K562 (cell line): Measurements from ENCODE around the gene OR10G2. TPM values are rescaled to one million over a fixed set of nuclear protein-coding genes. Genes with fewer than 3 reads are reported as not detected.

Source experiments
- ATAC-seq: fragments of 200-7000 bp; cut with Tn5 transposase; 3 replicates; pipeline ENCODE4 v1.9.1; 2020; ENCODE audit warnings: moderate library complexity
- BruUV-seq: library from RNA; stranded (reverse); fragments of 400-500 nt; replicated peaks from 2 replicates; lab custom pipeline; 2021; lab: Mats Ljungman, UMichigan
- CTCF ChIA-PET: fragments of 300-600 bp; formaldehyde crosslinking; extraction: SDS; loops from one replicate; lab custom pipeline; 2021; ENCODE audit warnings: low intra/inter-chr PET ratio; lab: Yijun Ruan, JAX
- POLR2A ChIA-PET: fragments of 300-600, 350-650 bp; sonication (Branson Sonifier 250); formaldehyde crosslinking; extraction: SDS; loops from one replicate; lab custom pipeline; 2021; ENCODE audit warnings: antibody characterized with exemption, inconsistent platforms; lab: Yijun Ruan, JAX
- DNase-seq, 4 experiments: peaks; one replicate each; pipeline versions ENCODE4 v3.0.0 to v3.0.0-alpha.2; 2011 to 2018; ENCODE audit warnings: low spot score in 3 of 4, mixed read lengths in 3 of 4; ENCODE audit errors: extremely low read depth in 1 of 4
- FAIRE-seq: peaks from 2 replicates; lab custom pipeline; 2011; peaks lifted over from hg19 to GRCh38; lab: Jason Lieb, UNC
- H2AFZ ChIP-seq: 2 replicates; pipeline ENCODE4 v1.6.0; 2011; ENCODE audit warnings: low read depth, low read length, control low read depth, inconsistent platforms
- H3K27ac ChIP-seq: fragments of 200-600 bp; 3 replicates; pipeline ENCODE4 v1.8.0; 2011; ENCODE audit warnings: low read depth, mild to moderate bottlenecking, control low read depth, inconsistent platforms, low read length, moderate library complexity, mixed read lengths; ENCODE audit errors: extremely low read depth
- H3K27me3 ChIP-seq, 2 experiments: fragments of 300-600 bp in 1 of 2; 2 replicates in 1 of 2; 3 replicates in 1 of 2; pipeline versions ENCODE4 v1.6.0 to v1.8.0; 2011; ENCODE audit warnings: inconsistent platforms in 2 of 2, low read length in 2 of 2, mild to moderate bottlenecking in 1 of 2, mixed read lengths in 1 of 2, moderate library complexity in 1 of 2; ENCODE audit not compliant: control insufficient read depth in 2 of 2, insufficient read depth in 2 of 2
- H3K36me3 ChIP-seq: fragments of 300-600 bp; 3 replicates; pipeline ENCODE4 v1.8.0; 2011; ENCODE audit warnings: mild to moderate bottlenecking, low read length, inconsistent platforms; ENCODE audit not compliant: control insufficient read depth, insufficient read depth
- H3K4me1 ChIP-seq, 2 experiments: fragments of 200-600 bp in 1 of 2; replicated peaks in 1 of 2; 2 replicates in 1 of 2; 3 replicates in 1 of 2; pipeline versions ENCODE4 v1.5.1 to v1.8.0; 2011; ENCODE audit warnings: inconsistent platforms in 2 of 2, low read length in 2 of 2, mild to moderate bottlenecking in 1 of 2, mixed read lengths in 1 of 2, moderate library complexity in 1 of 2; ENCODE audit not compliant: control insufficient read depth in 2 of 2, insufficient read depth in 2 of 2
- H3K4me2 ChIP-seq: 2 replicates; pipeline ENCODE4 v1.6.1; 2011; ENCODE audit warnings: low read length, control low read depth, inconsistent platforms, mixed read lengths; ENCODE audit not compliant: insufficient read depth
- H3K4me3 ChIP-seq: fragments of 200-600 bp; sonication (generic), shearing (Covaris generic); 2 replicates; pipeline ENCODE4 v1.5.1; 2016; ENCODE audit warnings: control low read depth, inconsistent platforms
- H3K79me2 ChIP-seq: fragments of 200-600 bp; 3 replicates; pipeline ENCODE4 v1.8.0; 2011; ENCODE audit warnings: low read length, inconsistent platforms; ENCODE audit not compliant: control insufficient read depth, insufficient read depth
- H3K9ac ChIP-seq, 2 experiments: 2 replicates each; pipeline versions ENCODE4 v1.6.0 to v1.6.1; 2011; ENCODE audit warnings: low read depth in 2 of 2, low read length in 2 of 2, control low read depth in 1 of 2, inconsistent platforms in 1 of 2, mild to moderate bottlenecking in 1 of 2, mixed read lengths in 1 of 2; ENCODE audit not compliant: insufficient read depth in 1 of 2
- H3K9me1 ChIP-seq: one replicate; pipeline ENCODE4 v1.6.0; 2011; ENCODE audit warnings: inconsistent platforms, mild to moderate bottlenecking, low read length, moderate library complexity; ENCODE audit not compliant: control insufficient read depth, insufficient read depth
- H3K9me3 ChIP-seq: replicated peaks from 2 replicates; pipeline ENCODE4 v1.5.1; 2011; ENCODE audit warnings: low read depth, low read length, inconsistent platforms; ENCODE audit not compliant: control insufficient read depth, insufficient read depth
- H4K20me1 ChIP-seq: replicated peaks from 2 replicates; pipeline ENCODE4 v1.6.1; 2011; ENCODE audit warnings: low read length, inconsistent platforms, mixed read lengths; ENCODE audit not compliant: control insufficient read depth, insufficient read depth
- NUFIP1 ChIP-seq: fragments of 450-650 bp; IDR thresholded peaks from 2 replicates; pipeline ENCODE4 v1.6.1; 2018; ENCODE audit not compliant: partially characterized antibody
- SIN3B ChIP-seq: fragments of 450-650 bp; IDR thresholded peaks from 2 replicates; pipeline ENCODE4 v1.6.1; 2017; ENCODE audit warnings: low read depth, mild to moderate bottlenecking, moderate library complexity
- SRSF9 ChIP-seq: fragments of 200-400 bp; formaldehyde crosslinking; IDR thresholded peaks from 2 replicates; pipeline ENCODE4 v1.6.1; 2017; ENCODE audit warnings: low read depth, low read length, borderline replicate concordance
- TAF15 ChIP-seq: fragments of 200-400 bp; formaldehyde crosslinking; IDR thresholded peaks from 2 replicates; pipeline ENCODE4 v1.6.1; 2017; ENCODE audit warnings: mild to moderate bottlenecking, low read depth, low read length, moderate library complexity
- TSC22D4 ChIP-seq: fragments of 450-650 bp; IDR thresholded peaks from 2 replicates; pipeline ENCODE4 v1.6.1; 2016; ENCODE audit warnings: missing genetic modification characterization, missing biosample characterization, control low read depth
- ZNF134 ChIP-seq: fragments of 250-450 bp; sonication (Bioruptor Pico); conservative IDR thresholded peaks from 2 replicates; pipeline ENCODE4 v1.4.0; 2020
- ZNF780A ChIP-seq: fragments of 250-450 bp; sonication (Bioruptor Pico); IDR thresholded peaks from 2 replicates; pipeline ENCODE4 v1.5.0; 2021; ENCODE audit warnings: mild to moderate bottlenecking
- WGBS: fragments of 100-300 bp; shearing (Covaris generic); methylation state at CpG from one replicate; pipeline ENCODE4 v1.1.6; 2016; ENCODE audit warnings: low coverage, mixed read lengths; ENCODE audit not compliant: insufficient coverage; ENCODE audit errors: missing lambda C conversion rate; 5-methylcytosine and 5-hydroxymethylcytosine counted together
- in situ Hi-C: fragments of 300-500 bp; cut with MboI; formaldehyde crosslinking; loops from 4 replicates; pipeline ENCODE4 v1.15.0; 2018; ENCODE audit warnings: inconsistent platforms, mixed read lengths
- intact Hi-C: fragments of 100-400 bp; cut with micrococcal nuclease; formaldehyde crosslinking; loops from 2 replicates; pipeline ENCODE4 v1.14.2; 2022
- polyA plus RNA-seq, 8 experiments: library from polyadenylated mRNA; depleted of rRNA in 4 of 8; stranded (reverse) in 5 of 8; unstranded in 3 of 8; fragments of >200 nt; fragmentation: Nextera tagmentation in 2 of 8; fragmentation: Illumina TruSeq in 1 of 8; extraction: Ambion mirVana in 2 of 8; extraction: Trizol in 1 of 8; gene quantifications; 2 replicates each; pipeline versions ENCODE4 v1.2.1 to v1.2.3, GENCODE V29; 2011 to 2014; ENCODE audit warnings: inconsistent platforms in 1 of 8, missing spikeins in 1 of 8
- total RNA-seq, 7 experiments: library from RNA; depleted of rRNA in 6 of 7; stranded (reverse); fragments of >200 nt in 6 of 7; fragmentation: Illumina TruSeq in 2 of 7; extraction: Trizol in 2 of 7; gene quantifications; 2 replicates each; pipeline versions ENCODE4 v1.2.1 to v1.2.3, GENCODE V29; 2011 to 2021; ENCODE audit warnings: low replicate concordance in 1 of 7
- TF ChIP-seq, protein P1 (sequence below): fragments of 250-450 bp; sonication (Bioruptor Pico); IDR thresholded peaks from 2 replicates; pipeline ENCODE4 v1.5.0; 2021; ENCODE audit warnings: mild to moderate bottlenecking, moderate library complexity

OR10G2 gene
- total and polyA plus RNA-seq, 9 of the 15 experiments (the other 6 are each of a cell fraction or from before 2014, with no cell fraction given), result not detected

- TF ChIP-seq, protein P1, sequence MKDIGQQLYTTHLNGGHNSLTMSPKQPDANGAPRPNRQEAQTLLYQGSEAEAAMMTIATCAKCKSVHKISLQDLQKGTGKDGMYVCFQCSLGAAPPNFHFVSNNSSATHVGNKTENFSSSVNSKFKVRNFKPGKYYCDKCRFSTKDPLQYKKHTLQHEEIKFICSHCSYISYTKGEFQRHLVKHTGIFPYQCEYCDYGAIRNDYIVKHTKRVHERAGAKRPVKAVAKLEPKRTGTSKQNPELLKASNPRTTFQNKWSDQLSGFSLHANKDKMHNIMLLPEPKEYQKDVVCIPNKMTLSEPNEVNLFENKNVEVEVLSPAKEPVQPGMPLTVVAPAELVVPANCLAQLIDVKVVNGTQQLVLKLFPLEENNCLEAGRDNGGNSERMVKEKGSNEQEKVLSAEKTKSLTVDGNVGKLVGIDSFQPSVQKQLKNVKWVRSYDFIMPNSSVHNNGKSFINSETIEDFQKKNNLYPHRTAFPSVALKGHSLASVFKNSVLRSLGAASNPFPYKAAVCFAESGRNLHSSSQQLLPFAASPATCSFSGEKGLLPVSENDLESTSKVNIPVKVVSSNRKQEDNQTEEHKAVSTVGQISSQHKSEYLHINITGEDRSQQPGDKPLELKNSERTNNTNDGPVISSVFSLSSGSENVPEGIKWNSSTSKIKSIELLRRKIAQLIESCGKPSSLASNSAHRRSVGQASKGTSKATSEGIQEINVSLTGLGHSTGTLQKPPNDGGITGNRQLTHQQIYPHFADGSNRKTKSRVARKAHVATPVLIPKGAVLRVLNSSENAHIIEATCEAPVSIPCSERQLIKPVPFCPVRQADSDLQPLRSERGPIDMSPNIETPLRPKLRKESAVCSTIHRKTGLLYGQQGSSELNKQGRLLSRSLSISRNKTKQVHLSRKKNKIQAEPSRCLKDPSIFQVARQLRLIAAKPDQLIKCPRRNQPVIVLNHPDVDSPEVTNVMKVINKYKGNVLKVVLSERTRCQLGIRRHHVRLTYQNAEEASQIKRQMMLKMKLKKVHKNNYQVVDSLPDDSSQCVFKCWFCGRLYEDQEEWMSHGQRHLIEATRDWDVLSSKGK, result no peak
Observed at GRCh38 chr14:21642683-21643082, 7.9 kb upstream of the OR10G2 start (continued).

GRCh38 chr14:21631084-21631483 is 3.7 kb downstream of the OR10G2 start:
- POLR2A ChIA-PET, result no interaction called here
- H4K20me1 ChIP-seq, result no peaks in the 10 kb centered on the region
- no peak for TF ChIP-seq NUFIP1
- TF ChIP-seq SRSF9, result no peak
- no peak for TF ChIP-seq SIN3B
- TF ChIP-seq TSC22D4 (tag), result no peak
- no peak for TF ChIP-seq ZNF780A (CRISPR knock-in tag)
- no peak for TF ChIP-seq TAF15
- no peak for TF ChIP-seq ZNF134
- TF ChIP-seq, all 486 proteins: peak for 0
- H2AFZ ChIP-seq, result no peak overlapping the region
- no peaks in the 10 kb centered on the region; a peak in 1 of 5 replicates for H3K4me1 ChIP-seq
- H3K27ac ChIP-seq, result no peak overlapping the region
- ATAC-seq (no peak), FAIRE-seq (no peak), DNase-seq (no peak)
- intact Hi-C loops, result no loop called here
- no peaks in the 10 kb centered on the region for H3K36me3 ChIP-seq
- H3K27me3 ChIP-seq, result peaks cover 0 to 4% of the 10 kb centered on the region in 2 experiments; a peak in 2 of 5 replicates
- no peak overlapping the region for H3K4me2 ChIP-seq
- CTCF ChIA-PET, result no interaction called here
- 9% methylated on average over 3 of the region's 3 CpGs for WGBS
- H3K4me3 ChIP-seq, result no peak overlapping the region
- no peak overlapping the region for H3K9ac ChIP-seq
- in situ Hi-C loops, result no loop called here
- H3K79me2 ChIP-seq, result no peaks in the 10 kb centered on the region
- H3K9me1 ChIP-seq, result no peaks in the 10 kb centered on the region
- H3K9me3 ChIP-seq, result no peaks in the 10 kb centered on the region
- no TSS peak for BruUV-seq
